Brain microvascular endothelial cell (primary cell): ENCODE data around the gene MYH4.

Experiments used
- DNase-seq: peaks from one replicate; pipeline ENCODE4 v3.0.0-alpha.2; 2020
- H3K27ac ChIP-seq: fragments of 250-450 bp; sonication (Bioruptor Pico); 2 replicates; pipeline ENCODE4 v1.5.1; 2020; ENCODE audit warnings: mild to moderate bottlenecking, moderate library complexity
- H3K27me3 ChIP-seq: fragments of 250-450 bp; sonication (Bioruptor Pico); replicated peaks from 2 replicates; pipeline ENCODE4 v1.5.1; 2020; ENCODE audit warnings: mild to moderate bottlenecking
- H3K36me3 ChIP-seq: fragments of 250-450 bp; sonication (Bioruptor Pico); replicated peaks from 2 replicates; pipeline ENCODE4 v1.5.1; 2020; ENCODE audit warnings: mild to moderate bottlenecking
- H3K4me3 ChIP-seq: 2 replicates; pipeline ENCODE4 v1.5.1; 2011; ENCODE audit warnings: low read depth, mild to moderate bottlenecking, control low read depth, low read length, moderate library complexity
- CTCF ChIP-seq: IDR thresholded peaks from 2 replicates; pipeline ENCODE4 v1.5.1; 2011; ENCODE audit warnings: low read depth, mild to moderate bottlenecking, moderate library complexity, low read length, control low read depth, inconsistent platforms; ENCODE audit errors: missing control alignments
- in situ Hi-C: cut with HindIII; loops from 2 replicates; pipeline ENCODE4 v1.10.0; 2017; ENCODE audit warnings: low sequenced_read_pairs, low pct_ligation_motif_present

Gene MYH4

GRCh38 chr17:10439816-10440215, 29.5 kb downstream of the MYH4 start:
- Histone ChIP-seq H3K27me3 (no peaks in the 10 kb centered on the region), H3K36me3 (no peaks in the 10 kb centered on the region), H3K4me3 (no peak overlapping the region), H3K27ac (no peak overlapping the region)
- no peak for DNase-seq
- in situ Hi-C loops: no loop called here
- TF ChIP-seq CTCF: no peak

- no peak for TF ChIP-seq CTCF
- no peak overlapping the region for H3K4me3 ChIP-seq
- no peak overlapping the region for H3K27ac ChIP-seq
- in situ Hi-C loops: no loop called here
- H3K27me3 ChIP-seq: no peaks in the 10 kb centered on the region
- DNase-seq: no peak
- H3K36me3 ChIP-seq: no peaks in the 10 kb centered on the region
These were observed 34.3 kb downstream of the MYH4 start for GRCh38 chr17:10435096-10435495.

DNA sequence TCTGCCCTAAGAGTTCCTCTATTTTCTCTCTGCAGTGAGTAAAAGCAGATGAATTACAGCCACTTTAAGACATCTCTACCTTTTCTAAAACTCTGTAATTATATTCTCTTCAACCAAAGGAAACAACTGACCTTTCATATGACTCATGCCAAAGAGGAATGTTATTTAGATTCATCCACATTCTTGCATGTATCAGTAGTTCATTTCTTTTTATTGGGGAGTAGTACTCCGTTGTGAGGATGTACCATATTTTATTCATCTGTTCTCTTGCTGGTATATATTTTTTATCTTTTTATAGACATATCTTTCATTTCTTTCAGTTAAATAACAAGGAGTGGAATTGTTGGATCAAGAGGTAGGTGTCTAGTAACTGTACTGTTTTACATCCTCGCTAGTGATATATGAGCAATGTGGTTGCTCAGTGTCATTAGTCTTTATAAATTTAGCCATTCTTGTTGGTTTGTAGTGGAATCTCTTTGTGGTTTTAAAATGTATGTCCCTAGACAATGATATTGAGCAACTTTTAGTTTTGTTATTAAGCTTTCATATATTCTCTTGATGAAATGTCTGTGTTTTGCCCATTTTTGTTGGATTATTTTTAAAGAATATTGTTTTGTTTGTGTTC, 39.8 kb downstream of the MYH4 start:
- H3K27ac ChIP-seq: no peak overlapping the region
- DNase-seq: no peak
- no peaks in the 10 kb centered on the region for H3K36me3 ChIP-seq
- in situ Hi-C loops: no loop called here
- no peak for TF ChIP-seq CTCF
- H3K4me3 ChIP-seq: no peak overlapping the region
- no peaks in the 10 kb centered on the region for H3K27me3 ChIP-seq

GRCh38 chr17:10428781-10429180, 40.6 kb downstream of the MYH4 start:
- TF ChIP-seq CTCF: no peak
- no peak for DNase-seq
- in situ Hi-C loops: no loop called here
- no peaks in the 10 kb centered on the region for H3K36me3 ChIP-seq
- H3K27ac ChIP-seq: no peak overlapping the region
- no peak overlapping the region for H3K4me3 ChIP-seq
- no peaks in the 10 kb centered on the region for H3K27me3 ChIP-seq

- Histone ChIP-seq H3K36me3 (no peaks in the 10 kb centered on the region), H3K27ac (no peak within 1 kb of the TSS), H3K4me3 (no peak within 1 kb of the TSS), H3K27me3 (no peaks in the 10 kb centered on the region)
- no peak for DNase-seq
- in situ Hi-C loops: no loop called here
- TF ChIP-seq CTCF: no peak
These were observed 47.3 kb downstream of the MYH4 start, which contains the start of gene MYH8 for GRCh38 chr17:10421900-10422542. Gene MYH8 (minus strand): TSS chr17:10421950. CDS start chr17:10420227, 1,723 bp downstream.
